AG09309 (cell line): Measurements from ENCODE around the gene QPCTL.

ENCODE experiments used
- DNase-seq: peaks from one replicate; pipeline ENCODE4 v3.0.0-alpha.2; 2010; ENCODE audit warnings: low read depth
- H3K4me3 ChIP-seq: 2 replicates; pipeline ENCODE4 v1.5.1; 2011; ENCODE audit warnings: mild to moderate bottlenecking, low read depth, low read length, moderate library complexity; ENCODE audit not compliant: control insufficient read depth
- TF ChIP-seq, protein P1 (sequence below): IDR thresholded peaks from 2 replicates; pipeline ENCODE4 v1.5.1; 2011; ENCODE audit warnings: mild to moderate bottlenecking, low read depth, low read length, inconsistent platforms; ENCODE audit not compliant: insufficient read depth, control insufficient read depth; ENCODE audit errors: missing control alignments

QPCTL gene

DNA sequence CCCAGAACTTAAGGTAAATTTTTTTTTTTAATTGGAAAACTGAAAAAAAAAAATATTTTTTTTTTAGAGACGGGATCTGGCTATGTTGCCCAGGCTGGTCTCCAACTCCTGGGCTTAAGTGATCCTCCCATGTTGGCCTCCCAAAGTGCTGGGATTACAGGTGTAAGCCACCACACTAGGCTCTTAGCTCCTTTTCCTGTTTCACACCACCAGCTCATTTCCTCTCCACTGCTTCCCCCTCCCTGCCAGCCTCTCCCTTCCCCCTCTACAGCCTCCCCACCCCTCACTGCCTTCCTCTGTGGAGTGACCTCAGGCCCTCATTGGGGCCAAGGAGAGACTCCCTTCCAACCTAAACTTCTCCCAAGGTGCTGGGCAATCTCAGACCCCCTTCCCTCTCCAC, 28.7 kb upstream of the QPCTL start:
- TF ChIP-seq, protein P1, sequence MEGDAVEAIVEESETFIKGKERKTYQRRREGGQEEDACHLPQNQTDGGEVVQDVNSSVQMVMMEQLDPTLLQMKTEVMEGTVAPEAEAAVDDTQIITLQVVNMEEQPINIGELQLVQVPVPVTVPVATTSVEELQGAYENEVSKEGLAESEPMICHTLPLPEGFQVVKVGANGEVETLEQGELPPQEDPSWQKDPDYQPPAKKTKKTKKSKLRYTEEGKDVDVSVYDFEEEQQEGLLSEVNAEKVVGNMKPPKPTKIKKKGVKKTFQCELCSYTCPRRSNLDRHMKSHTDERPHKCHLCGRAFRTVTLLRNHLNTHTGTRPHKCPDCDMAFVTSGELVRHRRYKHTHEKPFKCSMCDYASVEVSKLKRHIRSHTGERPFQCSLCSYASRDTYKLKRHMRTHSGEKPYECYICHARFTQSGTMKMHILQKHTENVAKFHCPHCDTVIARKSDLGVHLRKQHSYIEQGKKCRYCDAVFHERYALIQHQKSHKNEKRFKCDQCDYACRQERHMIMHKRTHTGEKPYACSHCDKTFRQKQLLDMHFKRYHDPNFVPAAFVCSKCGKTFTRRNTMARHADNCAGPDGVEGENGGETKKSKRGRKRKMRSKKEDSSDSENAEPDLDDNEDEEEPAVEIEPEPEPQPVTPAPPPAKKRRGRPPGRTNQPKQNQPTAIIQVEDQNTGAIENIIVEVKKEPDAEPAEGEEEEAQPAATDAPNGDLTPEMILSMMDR, result no peak
- H3K4me3 ChIP-seq, result no peak overlapping the region
- DNase-seq, result no peak

DNA sequence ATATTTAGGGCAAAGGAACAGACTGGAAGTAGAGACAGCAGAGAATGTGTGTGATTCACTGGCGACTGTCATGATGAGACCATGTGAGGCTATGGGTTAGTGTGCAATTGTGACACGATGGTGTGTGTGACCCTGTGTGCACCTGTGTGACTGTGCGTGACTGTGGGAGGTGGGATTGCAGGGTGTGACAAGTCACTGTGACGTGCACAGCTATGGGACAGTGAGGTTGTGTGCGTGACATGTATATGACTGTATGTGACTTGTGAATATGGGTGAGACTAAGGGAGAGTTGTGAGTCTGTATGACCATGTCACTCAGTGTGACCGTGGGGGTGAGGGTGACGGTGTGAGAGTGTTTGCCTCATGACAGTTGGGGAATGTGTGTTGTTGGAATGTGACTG, 27.9 kb upstream of the QPCTL start:
- no peak for DNase-seq
- no peak overlapping the region for H3K4me3 ChIP-seq
- TF ChIP-seq, protein P1, result no peak

DNA sequence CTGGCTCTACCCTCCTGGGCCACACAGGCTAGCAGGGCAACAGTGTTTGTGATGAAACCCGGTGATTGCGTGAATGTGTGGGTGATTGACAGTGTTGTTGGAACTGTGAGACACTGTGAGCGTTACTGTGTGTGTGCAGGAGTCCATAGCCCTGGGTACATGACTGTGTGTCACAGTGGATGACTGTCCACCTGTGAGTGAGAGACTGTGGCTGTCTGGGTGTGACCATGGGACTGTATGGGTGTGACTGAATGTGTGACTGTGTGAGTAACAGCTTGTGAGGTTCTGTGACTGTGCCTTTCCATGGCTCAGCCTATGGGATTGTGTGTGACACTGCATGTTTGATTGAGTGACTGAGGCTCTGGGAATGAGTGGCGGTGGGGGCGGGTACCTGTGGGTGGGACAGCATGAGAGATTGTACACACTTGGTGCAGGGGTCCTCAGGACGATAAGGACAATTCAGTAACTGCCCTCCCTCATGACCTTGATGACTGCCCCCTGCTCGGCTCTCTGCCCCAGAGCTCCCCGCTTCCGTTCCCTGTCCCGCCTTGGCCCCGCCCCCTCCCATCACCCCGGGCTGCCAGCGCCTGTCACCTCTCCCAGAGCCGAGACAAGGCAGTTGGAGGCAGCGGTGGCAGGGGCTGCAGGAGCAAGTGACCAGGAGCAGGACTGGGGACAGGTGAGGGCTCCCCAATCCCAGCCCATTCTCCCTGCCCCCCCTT, 24.7 kb upstream of the QPCTL start, which contains the start of gene GIPR:
TSS of gene GIPR (plus strand) at position 602 of the 722 bp plus-strand sequence. CDS start 1,300 bp downstream, outside the sequence.
- DNase-seq, result no peak
- peak within 1 kb of the TSS; percentile 19 for H3K4me3 ChIP-seq
- TF ChIP-seq, protein P1, result no peak

DNA sequence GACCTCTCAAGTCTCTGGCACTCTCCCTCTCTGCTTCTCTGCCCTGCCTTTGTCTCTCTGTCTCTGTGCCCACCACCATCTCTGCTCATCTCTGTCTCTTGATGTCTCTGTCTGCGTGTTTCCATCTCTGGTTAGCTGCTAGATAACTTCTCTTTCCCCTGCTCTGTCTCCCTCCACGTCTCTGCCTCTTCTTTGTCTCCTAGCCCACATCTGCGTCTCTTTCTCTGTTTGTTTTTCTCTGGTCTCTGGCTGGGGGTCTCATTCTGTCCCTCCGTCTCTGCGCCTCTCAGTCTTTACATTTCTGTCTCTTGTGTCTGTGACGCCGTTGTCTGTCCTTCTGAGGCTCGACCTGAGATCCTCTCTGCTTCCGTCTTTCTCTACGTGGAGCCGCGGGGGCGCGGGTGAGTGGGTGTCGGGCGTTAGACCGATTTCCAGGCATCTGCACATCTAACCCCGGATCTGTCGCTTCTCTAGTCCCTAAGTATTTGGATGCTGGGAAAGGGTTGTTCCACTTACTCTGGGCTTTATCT, 24.1 kb upstream of the QPCTL start:
- DNase-seq, result no peak
- TF ChIP-seq, protein P1, result no peak
- H3K4me3 ChIP-seq, result peak overlapping the region; percentile 19

DNA sequence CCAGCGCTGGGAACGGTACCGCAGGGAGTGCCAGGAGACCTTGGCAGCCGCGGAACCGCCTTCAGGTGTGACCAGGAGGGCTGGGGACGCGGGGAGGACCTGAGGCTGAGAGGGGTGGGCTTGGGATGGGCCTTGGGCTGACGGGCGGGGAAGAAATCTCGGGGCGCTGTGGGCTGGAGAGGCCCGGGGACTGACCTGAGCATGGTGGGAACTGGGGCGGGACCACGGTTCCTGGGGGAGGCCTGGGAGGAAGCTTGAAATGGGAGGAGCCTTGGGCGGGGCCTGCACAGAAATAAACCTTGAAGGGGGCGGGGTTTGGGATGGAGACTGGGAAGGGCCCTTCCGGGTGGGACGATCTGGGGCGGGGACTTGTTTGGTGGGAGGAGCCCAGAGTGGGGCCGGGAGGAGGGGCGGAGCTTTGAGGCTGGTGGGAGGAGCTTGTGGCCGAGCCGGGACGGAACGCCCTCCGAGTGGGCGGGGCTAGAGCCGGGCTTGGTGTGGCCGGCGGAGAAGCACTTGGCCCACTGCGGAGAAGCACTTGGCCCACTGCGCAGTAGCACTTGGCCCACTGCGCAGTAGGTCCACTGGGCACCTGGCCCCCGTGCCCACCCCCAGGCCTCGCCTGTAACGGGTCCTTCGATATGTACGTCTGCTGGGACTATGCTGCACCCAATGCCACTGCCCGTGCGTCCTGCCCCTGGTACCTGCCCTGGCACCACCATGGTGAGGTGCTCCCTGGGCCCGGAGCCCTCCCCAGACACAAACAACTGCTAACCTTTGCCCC, 21.6 kb upstream of the QPCTL start:
- TF ChIP-seq, protein P1, result no peak
- no peak for DNase-seq
- no peak overlapping the region for H3K4me3 ChIP-seq

DNA sequence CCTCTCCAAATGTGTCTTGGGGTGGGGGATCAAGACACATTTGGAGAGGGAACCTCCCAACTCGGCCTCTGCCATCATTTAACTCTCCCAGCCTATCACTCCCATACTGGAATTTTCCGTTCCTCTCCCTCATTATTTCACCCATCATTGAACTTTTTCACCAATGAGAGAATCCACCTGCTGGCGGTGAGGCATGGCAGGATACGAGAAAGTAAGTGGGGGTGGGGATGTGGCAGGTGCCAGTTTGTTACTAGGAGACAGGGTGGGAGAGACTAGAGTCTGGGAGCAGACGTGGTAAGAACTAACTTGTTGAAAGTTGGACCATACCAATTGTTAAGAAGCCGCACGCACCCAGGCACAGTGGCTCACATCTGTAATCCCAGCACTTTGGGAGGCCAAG, 17.5 kb upstream of the QPCTL start:
- no peak overlapping the region for H3K4me3 ChIP-seq
- TF ChIP-seq, protein P1, result no peak
- no peak for DNase-seq
